Keratinocyte (primary cell): ENCODE results near the gene FAM240A. TPM values are rescaled to one million over a fixed set of nuclear protein-coding genes. Genes with fewer than 3 reads are reported as not detected.

ENCODE experiments used
- DNase-seq: peaks from one replicate; pipeline ENCODE4 v3.0.0-alpha.2; 2011; ENCODE audit warnings: low read depth, missing footprints, low spot score
- FAIRE-seq: peaks from 2 replicates; lab custom pipeline; 2011; peaks lifted over from hg19 to GRCh38; lab: Jason Lieb, UNC
- H2AFZ ChIP-seq: 2 replicates; pipeline ENCODE4 v1.6.0; 2012; ENCODE audit warnings: low read length, control low read depth, inconsistent platforms; ENCODE audit not compliant: control insufficient read depth
- H3K27ac ChIP-seq: 2 replicates; pipeline ENCODE4 v1.5.1; 2011; ENCODE audit warnings: low read length; ENCODE audit not compliant: control insufficient read depth, insufficient read depth
- H3K27me3 ChIP-seq: 3 replicates; pipeline ENCODE4 v1.6.0; 2011; ENCODE audit warnings: low read length; ENCODE audit not compliant: control insufficient read depth, insufficient read depth; ENCODE audit errors: extremely low read depth
- H3K36me3 ChIP-seq, 2 experiments: 2 replicates in 1 of 2; 3 replicates in 1 of 2; pipeline ENCODE4 v1.5.1; 2011; ENCODE audit warnings: low read length in 2 of 2, mild to moderate bottlenecking in 1 of 2; ENCODE audit not compliant: control insufficient read depth in 2 of 2, insufficient read depth in 2 of 2; ENCODE audit errors: extremely low read depth in 1 of 2
- H3K4me1 ChIP-seq: 3 replicates; pipeline ENCODE4 v1.5.1; 2011; ENCODE audit warnings: low read length; ENCODE audit not compliant: control insufficient read depth, insufficient read depth; ENCODE audit errors: extremely low read depth
- H3K4me2 ChIP-seq: 3 replicates; pipeline ENCODE4 v1.6.0; 2011; ENCODE audit warnings: low read depth, low read length; ENCODE audit not compliant: control insufficient read depth, insufficient read depth; ENCODE audit errors: extremely low read depth
- H3K4me3 ChIP-seq, 3 experiments: fragments of 200-600 bp in 1 of 3; sonication (generic) in 1 of 3; 2 replicates in 2 of 3; 3 replicates in 1 of 3; pipeline ENCODE4 v1.5.1; 2011 to 2016; ENCODE audit warnings: low read length in 3 of 3, mild to moderate bottlenecking in 3 of 3, control low read depth in 2 of 3, inconsistent platforms in 1 of 3, low read depth in 1 of 3, mixed read lengths in 1 of 3, mixed run types in 1 of 3, moderate library complexity in 1 of 3; ENCODE audit not compliant: control insufficient read depth in 2 of 3, insufficient read depth in 2 of 3; ENCODE audit errors: extremely low read depth in 1 of 3
- H3K79me2 ChIP-seq: 2 replicates; pipeline ENCODE4 v1.6.0; 2012; ENCODE audit warnings: low read length; ENCODE audit not compliant: control insufficient read depth, insufficient read depth
- H3K9ac ChIP-seq: 3 replicates; pipeline ENCODE4 v1.6.0; 2011; ENCODE audit warnings: low read length; ENCODE audit not compliant: control insufficient read depth, insufficient read depth; ENCODE audit errors: extremely low read depth
- H3K9me1 ChIP-seq: 3 replicates; pipeline ENCODE4 v1.6.0; 2011; ENCODE audit warnings: low read length; ENCODE audit not compliant: control insufficient read depth, insufficient read depth; ENCODE audit errors: extremely low read depth
- H3K9me3 ChIP-seq: 2 replicates; pipeline ENCODE4 v1.5.1; 2012; ENCODE audit warnings: low read depth, low read length; ENCODE audit not compliant: control insufficient read depth
- H4K20me1 ChIP-seq: 3 replicates; pipeline ENCODE4 v1.6.0; 2011; ENCODE audit warnings: low read length; ENCODE audit not compliant: control insufficient read depth, insufficient read depth; ENCODE audit errors: extremely low read depth
- CTCF ChIP-seq, 3 experiments: IDR thresholded peaks in 1 of 3; conservative IDR thresholded peaks in 1 of 3; optimal IDR thresholded peaks in 1 of 3; 2 replicates in 2 of 3; 3 replicates in 1 of 3; pipeline versions ENCODE3 to v1.5.1; 2011; ENCODE audit warnings: low read length in 3 of 3, mild to moderate bottlenecking in 3 of 3, moderate library complexity in 2 of 3, control low read depth in 1 of 3, inconsistent platforms in 1 of 3; ENCODE audit not compliant: insufficient read depth in 2 of 3; ENCODE audit errors: extremely low read depth in 1 of 3
- EZH2 ChIP-seq: IDR thresholded peaks from one replicate; pipeline ENCODE4 v1.6.1; 2012; ENCODE audit warnings: inconsistent platforms, mild to moderate bottlenecking, low read length, moderate library complexity
- dilution Hi-C: fragments of 300-500 bp; cut with MboI; formaldehyde crosslinking; loops from one replicate; pipeline ENCODE4 v1.7.0; 2020; ENCODE audit warnings: low sequenced_read_pairs; ENCODE audit not compliant: extremely low pct_ligation_motif_present
- polyA plus RNA-seq, 5 experiments: library from polyadenylated mRNA; depleted of rRNA in 3 of 5; stranded (reverse) in 3 of 5; stranded (forward) in 1 of 5; unstranded in 1 of 5; fragments of >200 nt; gene quantifications; 1 replicate in 1 of 5; 2 replicates in 3 of 5; 3 replicates in 1 of 5; pipeline versions ENCODE4 v1.2.1 to v1.2.3, GENCODE V29; 2011 to 2012; ENCODE audit warnings: missing spikeins in 2 of 5, low read depth in 1 of 5, low replicate concordance in 1 of 5

Gene FAM240A
- polyA plus RNA-seq, 1 donor (not counting 4 experiments of a cell fraction or from before 2014, with no cell fraction given) = not detected

- no peak overlapping the region for H3K4me2 ChIP-seq
- dilution Hi-C loops = no loop called here
- no peak overlapping the region for H3K9ac ChIP-seq
- H3K27ac ChIP-seq = no peak overlapping the region
- no peaks in the 10 kb centered on the region for H3K9me1 ChIP-seq
- no peaks in the 10 kb centered on the region for H3K4me1 ChIP-seq
- TF ChIP-seq EZH2 = no peak
- no peak for TF ChIP-seq CTCF (optimal IDR thresholded peaks at IDR 0.05 in 1 of 3, IDR thresholded peaks at IDR 0.05 in 1 of 3, conservative IDR thresholded peaks at IDR 0.05 in 1 of 3; ENCODE audit: extremely low read depth in 1 of 3, insufficient read depth in 2 of 3, low read length in 3 of 3)
- H3K9me3 ChIP-seq = no peaks in the 10 kb centered on the region
- DNase-seq = no peak
- no peak overlapping the region for H3K4me3 ChIP-seq
- H3K36me3 ChIP-seq = no peaks in the 10 kb centered on the region
- no peak for FAIRE-seq
- no peaks in the 10 kb centered on the region for H3K27me3 ChIP-seq
- no peak overlapping the region for H2AFZ ChIP-seq
- no peaks in the 10 kb centered on the region for H3K79me2 ChIP-seq
- no peaks in the 10 kb centered on the region for H4K20me1 ChIP-seq
These were observed 33.2 kb upstream of the FAM240A start for GRCh38 chr3:46578973-46579755.

- H3K27ac ChIP-seq = no peak overlapping the region
- no peak overlapping the region for H3K4me2 ChIP-seq
- H3K4me3 ChIP-seq = no peak overlapping the region
- H3K36me3 ChIP-seq = no peaks in the 10 kb centered on the region
- TF ChIP-seq EZH2 (no peak), CTCF (optimal IDR thresholded peaks at IDR 0.05 in 1 of 3, IDR thresholded peaks at IDR 0.05 in 1 of 3, conservative IDR thresholded peaks at IDR 0.05 in 1 of 3; ENCODE audit: extremely low read depth in 1 of 3, insufficient read depth in 2 of 3, low read length in 3 of 3) (no peak)
- no peaks in the 10 kb centered on the region for H3K27me3 ChIP-seq
- no peak overlapping the region for H2AFZ ChIP-seq
- H3K9me1 ChIP-seq = no peaks in the 10 kb centered on the region
- no peaks in the 10 kb centered on the region for H3K9me3 ChIP-seq
- DNase-seq = no peak
- no peak overlapping the region for H3K9ac ChIP-seq
- H3K4me1 ChIP-seq = no peaks in the 10 kb centered on the region
- H3K79me2 ChIP-seq = no peaks in the 10 kb centered on the region
- dilution Hi-C loops = no loop called here
- no peaks in the 10 kb centered on the region for H4K20me1 ChIP-seq
- no peak for FAIRE-seq
These were observed 32.5 kb upstream of the FAM240A start for GRCh38 chr3:46579756-46580286.
